Right renal pelvis (tissue), 4 donors: ENCODE measurements around the gene STK26. TPM values are rescaled to one million over a fixed set of nuclear protein-coding genes. Genes with fewer than 3 reads are reported as not detected.
"Not testable (repeated sequence)": the region's sequence is repeated elsewhere in the genome, so short reads cannot be mapped to it uniquely, and the experiment has no call there.

ENCODE experiments used
- DNase-seq, 4 donors: peaks; one replicate each; pipeline ENCODE4 v3.0.0-alpha.2; 2013; ENCODE audit warnings: low read depth in 4 of 4, low spot score in 3 of 4, missing footprints in 1 of 4
- polyA plus RNA-seq, 4 donors: library from polyadenylated mRNA; unstranded; fragments of 120-200 nt; gene quantifications; one replicate each; pipeline ENCODE4 v1.2.1, GENCODE V29; 2013; ENCODE audit not compliant: insufficient read length in 4 of 4

The STK26 gene
- polyA plus RNA-seq, 4 donors = 9.6 to 12.2 (median 10.7) TPM

DNA sequence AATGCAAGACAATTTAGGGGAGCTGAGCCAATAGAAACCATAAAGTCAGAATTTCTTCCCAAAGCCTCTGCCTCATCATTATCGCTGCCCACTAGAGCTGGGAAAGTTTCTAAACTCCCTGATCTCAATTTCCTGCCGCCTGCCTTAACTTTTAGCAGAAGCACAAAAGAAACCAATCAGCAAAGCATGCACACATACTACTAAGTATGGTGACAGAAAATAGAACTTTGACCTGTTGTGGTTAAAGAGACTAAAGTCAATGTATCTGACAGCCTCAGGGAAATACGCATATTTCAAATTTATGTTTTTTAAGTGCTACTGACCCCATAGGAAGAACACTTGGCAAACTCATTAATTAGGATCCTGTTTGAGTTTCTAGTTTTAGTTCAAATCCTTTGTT lies 10.1 kb downstream of the STK26 start:
- no peak for DNase-seq

GRCh38 chrX:132034648-132035047 lies 11.5 kb downstream of the STK26 start:
- no peak for DNase-seq

GRCh38 chrX:132037479-132037993 lies 14.4 kb downstream of the STK26 start:
- no peak for DNase-seq

GRCh38 chrX:132040066-132040465 lies 17.0 kb downstream of the STK26 start:
- no peak for DNase-seq

GRCh38 chrX:132041015-132041414 lies 17.9 kb downstream of the STK26 start:
- no peak for DNase-seq

DNA sequence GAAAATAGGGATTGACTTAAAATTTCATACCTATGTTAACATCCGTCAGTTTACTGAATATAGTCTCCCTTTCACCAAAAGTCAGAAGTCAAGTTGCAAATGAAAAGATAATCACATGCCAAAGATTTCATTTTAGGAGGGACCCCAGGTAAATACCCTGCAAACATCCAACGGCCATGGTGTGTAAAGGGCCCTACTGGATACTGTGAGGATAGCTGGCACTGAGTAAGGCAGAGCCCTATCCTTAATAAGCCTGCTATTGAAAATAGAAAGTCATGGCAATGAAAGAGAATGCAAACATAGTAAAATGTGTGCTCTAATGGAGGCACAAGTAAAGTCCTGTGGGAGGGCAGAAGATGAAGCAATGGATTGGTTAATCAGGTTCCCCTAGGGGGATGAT lies 20.9 kb downstream of the STK26 start:
- no peak for DNase-seq

DNA sequence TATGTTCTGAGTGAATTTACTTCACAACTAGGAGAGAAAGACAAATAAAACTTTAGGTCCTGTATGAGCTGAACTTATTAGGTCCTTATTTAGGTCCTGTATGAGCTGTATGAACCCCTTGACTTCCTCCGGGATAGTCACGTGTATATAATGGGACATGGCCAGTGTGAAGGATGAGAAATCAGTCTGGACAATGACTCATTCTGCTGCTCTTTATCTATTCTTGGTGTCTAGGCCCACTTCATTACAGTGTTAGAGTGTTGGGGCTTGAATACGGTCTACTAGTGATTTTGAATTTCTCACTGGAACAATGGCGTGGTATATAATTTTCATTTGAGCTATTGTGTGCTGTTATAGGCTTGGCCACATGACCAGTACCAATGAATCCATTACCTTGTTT lies 21.9 kb downstream of the STK26 start:
- no peak for DNase-seq

DNA sequence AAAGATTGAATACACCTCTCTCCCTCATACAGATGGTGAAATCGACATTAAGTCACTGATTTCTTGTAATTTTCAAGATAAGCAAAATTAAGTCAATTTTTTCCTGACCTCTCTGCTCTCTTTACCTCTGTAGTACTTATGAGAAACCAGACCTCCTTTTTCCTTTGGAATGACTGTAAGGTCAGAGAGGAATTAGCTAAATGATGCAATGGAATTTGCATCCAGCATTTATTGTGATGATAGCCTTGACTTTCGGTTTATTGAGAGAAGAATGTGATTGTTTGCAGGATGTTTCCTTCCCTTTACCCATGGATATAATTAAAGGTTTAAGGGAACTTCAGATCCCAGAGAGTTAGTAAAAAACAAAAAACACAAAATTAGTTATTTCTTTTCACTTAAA lies 22.4 kb downstream of the STK26 start:
- no peak for DNase-seq

GRCh38 chrX:132046533-132046932 lies 23.4 kb downstream of the STK26 start:
- DNase-seq = no peak

DNA sequence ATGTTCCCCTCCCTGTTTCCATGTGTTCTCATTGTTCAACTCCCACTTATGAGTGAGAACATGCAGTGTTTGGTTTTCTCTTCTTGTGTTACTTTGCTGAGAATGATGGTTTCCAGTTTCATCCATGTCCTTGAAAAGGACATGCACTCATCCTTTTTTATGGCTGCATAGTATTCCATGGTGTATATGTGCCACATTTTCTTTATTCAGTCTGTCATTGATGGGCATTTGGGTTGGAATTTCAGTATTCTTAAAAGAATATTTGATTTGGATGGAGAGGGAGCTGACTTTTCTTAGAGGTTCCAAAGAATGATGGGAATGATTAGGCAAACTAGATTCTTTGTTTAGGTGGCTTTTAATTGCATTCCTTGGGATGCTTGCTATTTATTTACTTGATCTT lies 28.7 kb downstream of the STK26 start:
- not testable (repeated sequence) for DNase-seq

- DNase-seq = no peak
Observed at GRCh38 chrX:132058050-132058449, 34.9 kb downstream of the STK26 start.

GRCh38 chrX:132058975-132059374 lies 35.9 kb downstream of the STK26 start:
- DNase-seq = no peak

DNA sequence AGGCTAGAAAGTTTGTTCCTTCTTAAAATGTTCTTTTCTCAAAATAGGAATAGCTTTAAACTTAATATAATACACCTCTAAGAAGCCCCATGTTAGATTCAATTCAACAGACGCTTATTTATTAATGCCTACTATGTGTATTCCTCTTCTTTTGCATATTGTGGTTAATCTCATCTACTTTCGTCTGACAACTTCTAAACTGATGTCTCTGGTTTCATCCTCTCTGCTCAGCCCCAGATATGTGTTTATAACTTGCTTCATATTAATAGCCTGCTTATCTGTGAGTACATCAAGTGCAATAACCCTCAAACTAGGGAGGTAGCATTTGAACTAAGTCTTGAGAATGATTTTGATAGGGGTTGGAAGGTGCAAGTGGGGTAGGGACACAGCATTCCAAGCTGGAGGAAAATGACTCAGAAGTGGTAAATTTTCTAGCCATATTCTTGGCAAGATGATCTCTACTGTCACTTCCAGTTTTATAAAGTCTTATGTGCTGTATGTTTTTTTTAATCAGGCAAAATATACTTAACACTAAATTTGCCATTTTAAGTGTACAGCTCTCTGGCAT lies 37.0 kb downstream of the STK26 start:
- no peak for DNase-seq

GRCh38 chrX:132063334-132063733 lies 40.2 kb downstream of the STK26 start:
- no peak for DNase-seq

GRCh38 chrX:132063862-132064261 lies 40.8 kb downstream of the STK26 start:
- no peak for DNase-seq

DNA sequence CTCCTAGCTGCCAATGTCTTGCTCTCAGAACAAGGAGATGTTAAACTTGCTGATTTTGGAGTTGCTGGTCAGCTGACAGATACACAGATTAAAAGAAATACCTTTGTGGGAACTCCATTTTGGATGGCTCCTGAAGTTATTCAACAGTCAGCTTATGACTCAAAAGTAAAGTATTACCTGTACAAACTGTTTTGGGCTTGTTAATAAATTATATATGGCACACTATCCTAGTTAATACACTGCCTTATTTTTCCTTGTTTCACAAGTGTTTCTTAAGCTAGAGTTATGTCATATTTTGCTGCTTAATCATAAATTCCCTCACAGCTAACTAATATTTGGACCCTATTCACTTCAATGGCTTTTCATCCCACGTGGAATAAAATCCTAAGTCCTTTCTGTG lies 45.3 kb downstream of the STK26 start:
- no peak for DNase-seq

DNA sequence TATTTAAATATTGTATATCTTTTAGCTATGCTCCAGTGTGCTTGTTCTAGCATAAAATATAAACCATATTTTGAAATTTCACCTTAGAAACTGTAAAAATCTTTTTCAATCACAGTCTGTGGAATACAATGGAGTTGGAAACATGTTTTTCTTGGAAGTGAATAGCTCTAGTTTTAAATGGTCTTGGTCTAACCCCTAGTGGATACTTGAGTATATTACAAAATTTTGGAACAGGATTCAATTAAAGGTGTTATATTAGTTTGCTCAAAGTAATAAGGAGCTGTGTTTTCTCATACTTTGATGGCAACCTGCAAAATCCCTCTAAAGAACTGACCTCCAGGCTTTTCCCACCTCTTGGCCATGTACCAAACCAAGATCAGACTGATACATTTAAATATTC lies 48.2 kb downstream of the STK26 start:
- DNase-seq = peak in 1 of 4 donors; percentile 1

- DNase-seq = no peak
Observed at GRCh38 chrX:132077414-132077813, 54.3 kb downstream of the STK26 start.

- DNase-seq = no peak
Observed at GRCh38 chrX:132077912-132078311, 54.8 kb downstream of the STK26 start.

DNA sequence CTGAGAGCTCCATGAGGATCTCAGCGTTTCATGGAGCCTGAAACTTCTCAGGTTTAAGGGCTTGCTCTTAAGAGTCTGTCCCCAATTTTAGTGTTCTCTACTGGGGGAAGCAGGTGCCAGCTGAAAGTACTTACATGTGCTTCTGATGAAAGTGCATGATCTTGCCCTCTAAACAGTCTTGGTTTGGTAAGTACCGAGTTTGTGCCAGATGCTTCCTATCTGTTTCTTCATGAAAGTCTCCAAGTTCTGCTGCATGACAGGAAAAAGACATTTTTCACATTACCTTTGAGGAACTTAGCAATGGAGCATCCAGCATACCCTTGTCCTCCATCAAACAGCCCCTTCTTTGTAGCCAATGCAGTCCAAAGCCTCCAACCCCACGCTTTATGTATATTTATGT lies 62.7 kb downstream of the STK26 start:
- DNase-seq = no peak

- DNase-seq = no peak
Observed at GRCh38 chrX:132086672-132087071, 63.6 kb downstream of the STK26 start.

DNA sequence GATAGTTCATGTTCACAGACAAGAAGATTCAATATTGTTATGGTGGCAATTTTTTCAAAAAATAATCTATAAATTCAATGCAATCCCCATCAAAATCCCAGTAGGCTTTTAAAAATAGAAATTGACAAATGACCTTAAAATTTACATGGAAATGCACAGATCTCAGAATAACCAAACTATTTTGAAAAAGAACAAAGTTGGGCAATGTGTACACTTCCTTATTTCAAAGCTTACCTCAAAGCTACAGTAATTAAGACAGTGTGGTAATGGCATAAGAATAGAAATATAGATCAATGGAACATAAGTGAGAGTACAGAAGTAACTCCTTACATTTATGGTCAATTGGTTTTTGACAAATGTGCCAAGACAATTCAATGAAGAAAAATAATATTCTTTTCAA lies 65.8 kb downstream of the STK26 start:
- no peak for DNase-seq
